Upper lobe of left lung (tissue), 6 donors: Measurements from ENCODE around the gene MAP1B. TPM values are rescaled to one million over a fixed set of nuclear protein-coding genes. Genes with fewer than 3 reads are reported as not detected.
"Not testable (repeated sequence)": the region's sequence is repeated elsewhere in the genome, so short reads cannot be mapped to it uniquely, and the experiment has no call there.

Experiments
- ATAC-seq, 2 donors: fragments of 200-7000 bp; cut with Tn5 transposase; one replicate each; pipeline ENCODE4 v1.9.1; 2022; ENCODE audit warnings: mild to moderate bottlenecking in 2 of 2, moderate library complexity in 2 of 2; ENCODE audit not compliant: low FRiP score in 2 of 2
- DNase-seq, 2 donors: peaks; one replicate each; pipeline ENCODE4 v3.0.0-alpha.2; 2019 to 2020
- H3K27ac ChIP-seq, 4 donors: fragments of 200-600 bp; sonication (generic); one replicate each; pipeline ENCODE4 v1.5.1; 2016 to 2019
- H3K27me3 ChIP-seq, 4 donors: fragments of 200-600 bp; sonication (generic); one replicate each; pipeline ENCODE4 v1.5.1; 2017 to 2019
- H3K36me3 ChIP-seq, 4 donors: fragments of 200-600 bp; sonication (generic); one replicate each; pipeline ENCODE4 v1.5.1; 2016 to 2019
- H3K4me1 ChIP-seq, 4 donors: fragments of 200-600 bp; sonication (generic); one replicate each; pipeline ENCODE4 v1.5.1; 2018 to 2019
- H3K4me3 ChIP-seq, 4 donors: fragments of 200-600 bp; sonication (generic); one replicate each; pipeline ENCODE4 v1.5.1; 2017 to 2019; ENCODE audit warnings: mild to moderate bottlenecking in 2 of 4, moderate library complexity in 1 of 4
- H3K9me3 ChIP-seq, 4 donors: fragments of 200-600 bp; sonication (generic); one replicate each; pipeline ENCODE4 v1.5.1; 2018 to 2019
- EP300 ChIP-seq, 4 donors: sonication (generic); formaldehyde crosslinking; IDR thresholded peaks; one replicate each; pipeline ENCODE4 v1.5.1; 2017; ENCODE audit warnings: antibody characterized with exemption in 4 of 4, control low read depth in 2 of 4
- POLR2A ChIP-seq, 4 donors: fragments of 450-650 bp; IDR thresholded peaks; one replicate each; pipeline ENCODE4 v1.5.1; 2016 to 2017; ENCODE audit warnings: antibody characterized with exemption in 4 of 4, mild to moderate bottlenecking in 2 of 4
- POLR2AphosphoS5 ChIP-seq, 2 donors: sonication (generic); formaldehyde crosslinking; IDR thresholded peaks; one replicate each; pipeline ENCODE4 v1.5.1; 2017; ENCODE audit warnings: antibody characterized with exemption in 2 of 2
- WGBS, 2 donors: methylation state at CpG; one replicate each; pipeline ENCODE4 v1.1.5; 2017 to 2018; 5-methylcytosine and 5-hydroxymethylcytosine counted together
- total RNA-seq, 6 donors: library from RNA; depleted of rRNA in 4 of 6; stranded (reverse); fragments of >200 nt in 4 of 6; gene quantifications; one replicate each; pipeline versions ENCODE4 v1.1.0 to v1.2.1, GENCODE V29; 2016 to 2021
- TF ChIP-seq, protein P1 (sequence below), 6 experiments: fragments of 450-650 bp in 4 of 6; fragments of 200-600 bp in 2 of 6; sonication (generic) in 2 of 6; IDR thresholded peaks; one replicate each; pipeline ENCODE4 v1.5.1; 2016 to 2019; ENCODE audit warnings: antibody characterized with exemption in 6 of 6
- donor health status: DM: no; HTN: no; CAD: no; lungs with moderate emphysema.
- donor health status: DM: no; HTN: yes; CAD: no; lungs with severe emphysema.

The MAP1B gene
- total RNA-seq, 6 donors from 2014 or later = 21.6 to 59.4 (median 38.0) TPM

DNA sequence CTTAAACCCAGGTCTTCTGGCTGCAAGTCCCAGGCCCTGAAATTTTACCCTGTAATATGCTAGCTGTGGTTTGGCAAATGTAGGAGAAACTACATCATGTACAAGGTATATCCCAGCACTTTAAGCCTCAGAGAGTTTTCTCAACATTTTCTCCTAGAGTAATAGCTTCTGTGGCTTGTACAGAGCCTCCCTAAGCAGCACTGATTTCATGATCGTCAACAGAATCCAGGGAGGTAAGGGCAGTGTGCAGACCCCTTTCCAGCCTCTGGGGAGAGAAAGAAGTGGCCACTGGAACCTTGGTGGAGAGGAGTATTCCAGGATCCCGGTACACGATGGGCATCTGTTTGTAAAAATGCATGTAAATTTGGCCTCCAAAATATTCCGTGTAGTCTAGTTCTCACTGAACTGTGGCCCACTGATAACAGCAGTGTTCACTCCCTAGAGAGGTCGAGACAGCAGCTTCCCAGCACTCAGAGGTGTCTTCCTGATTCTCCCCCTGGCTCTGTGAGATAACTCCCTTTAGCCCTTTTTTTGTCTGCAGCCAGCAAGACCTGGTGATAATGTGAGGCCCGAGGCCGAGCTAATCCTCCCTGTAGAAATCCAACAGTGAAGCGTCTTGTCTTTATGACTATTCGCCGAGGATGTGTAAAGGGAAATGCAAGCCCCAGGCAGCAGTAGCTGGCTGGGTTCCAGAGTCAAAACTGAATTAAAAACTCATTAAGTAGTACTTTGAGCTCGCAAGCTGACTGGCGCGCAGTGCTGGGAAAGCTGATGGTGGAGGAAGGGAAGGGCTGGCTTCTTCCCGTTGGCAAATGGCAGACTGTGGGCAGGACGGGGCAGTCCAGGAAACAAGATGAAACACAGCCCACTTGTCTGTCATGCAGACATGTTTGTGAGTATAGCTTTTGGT is 59.0 kb downstream of the MAP1B start:
- Histone ChIP-seq H3K4me3 (peak overlapping the region in 1 of 4 donors; percentile 11), H3K9me3 (no peaks in the 10 kb centered on the region), H3K4me1 (peaks cover 0 to 3% (median 0%) of the 10 kb centered on the region in 4 donors), H3K27me3 (no peaks in the 10 kb centered on the region), H3K36me3 (no peaks in the 10 kb centered on the region), H3K27ac (peak overlapping the region in 2 of 4 donors; percentile 2 to 40)
- TF ChIP-seq POLR2A (IDR thresholded peaks at IDR 0.05) (no peak), EP300 (IDR thresholded peaks at IDR 0.05) (no peak), POLR2AphosphoS5 (IDR thresholded peaks at IDR 0.05) (no peak)
- TF ChIP-seq, protein P1, sequence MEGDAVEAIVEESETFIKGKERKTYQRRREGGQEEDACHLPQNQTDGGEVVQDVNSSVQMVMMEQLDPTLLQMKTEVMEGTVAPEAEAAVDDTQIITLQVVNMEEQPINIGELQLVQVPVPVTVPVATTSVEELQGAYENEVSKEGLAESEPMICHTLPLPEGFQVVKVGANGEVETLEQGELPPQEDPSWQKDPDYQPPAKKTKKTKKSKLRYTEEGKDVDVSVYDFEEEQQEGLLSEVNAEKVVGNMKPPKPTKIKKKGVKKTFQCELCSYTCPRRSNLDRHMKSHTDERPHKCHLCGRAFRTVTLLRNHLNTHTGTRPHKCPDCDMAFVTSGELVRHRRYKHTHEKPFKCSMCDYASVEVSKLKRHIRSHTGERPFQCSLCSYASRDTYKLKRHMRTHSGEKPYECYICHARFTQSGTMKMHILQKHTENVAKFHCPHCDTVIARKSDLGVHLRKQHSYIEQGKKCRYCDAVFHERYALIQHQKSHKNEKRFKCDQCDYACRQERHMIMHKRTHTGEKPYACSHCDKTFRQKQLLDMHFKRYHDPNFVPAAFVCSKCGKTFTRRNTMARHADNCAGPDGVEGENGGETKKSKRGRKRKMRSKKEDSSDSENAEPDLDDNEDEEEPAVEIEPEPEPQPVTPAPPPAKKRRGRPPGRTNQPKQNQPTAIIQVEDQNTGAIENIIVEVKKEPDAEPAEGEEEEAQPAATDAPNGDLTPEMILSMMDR (IDR thresholded peaks at IDR 0.05) = no peak
- WGBS, 2 donors = 41 to 46% methylated on average over 15 of the region's 15 CpGs
- DNase-seq = no peak
- ATAC-seq = peak in 1 of 2 donors; percentile 46

DNA sequence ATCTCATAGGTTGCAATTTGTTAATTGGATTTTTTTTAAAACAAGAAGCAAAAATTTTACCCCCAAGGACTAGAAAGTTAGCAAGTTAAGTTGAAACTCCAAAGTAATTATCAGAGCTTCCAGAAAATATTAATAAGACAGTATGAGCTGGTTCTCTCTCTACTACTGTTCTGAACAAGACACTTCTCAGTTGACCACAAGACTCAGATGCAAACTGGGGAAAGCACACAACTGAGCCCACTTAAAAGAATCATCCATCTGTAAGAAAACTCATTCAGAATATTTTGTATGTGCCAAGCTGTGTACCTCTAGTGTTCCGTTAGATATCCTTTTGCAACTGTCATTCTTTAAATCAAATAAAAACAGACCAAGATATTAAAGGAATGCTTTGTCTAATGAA is 60.0 kb downstream of the MAP1B start:
- Histone ChIP-seq H3K4me3 (no peak overlapping the region), H3K4me1 (peaks cover 0 to 3% (median 0%) of the 10 kb centered on the region in 4 donors), H3K9me3 (no peaks in the 10 kb centered on the region), H3K36me3 (no peaks in the 10 kb centered on the region), H3K27ac (no peak overlapping the region), H3K27me3 (no peaks in the 10 kb centered on the region)
- TF ChIP-seq POLR2AphosphoS5 (IDR thresholded peaks at IDR 0.05) (no peak), POLR2A (IDR thresholded peaks at IDR 0.05) (no peak), EP300 (IDR thresholded peaks at IDR 0.05) (no peak)
- TF ChIP-seq, protein P1 (IDR thresholded peaks at IDR 0.05) = no peak
- ATAC-seq (no peak), DNase-seq (no peak)
- WGBS, 2 donors = 84 to 95% methylated on average over 1 of the region's 1 CpG

DNA sequence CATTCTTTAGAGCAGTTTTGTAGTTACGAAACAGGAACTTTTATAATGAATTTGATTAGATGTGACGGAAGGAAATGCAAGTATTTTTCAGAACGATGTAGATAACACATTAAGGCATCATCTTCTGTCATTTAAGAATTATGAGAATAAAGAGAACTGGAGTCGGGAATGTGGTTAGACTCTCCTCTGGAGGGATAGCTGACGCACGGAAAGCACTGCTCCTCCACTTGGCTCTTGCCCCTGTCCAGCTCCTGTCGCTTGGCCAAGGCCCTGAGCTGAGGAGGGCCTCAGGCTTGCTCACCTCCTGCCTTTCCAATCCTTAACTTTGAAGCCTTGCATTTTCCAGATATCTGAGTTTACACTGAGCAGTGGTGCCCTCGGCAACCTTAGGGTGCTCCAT is 60.5 kb downstream of the MAP1B start:
- WGBS, 2 donors = 70 to 81% methylated on average over 8 of the region's 8 CpGs
- no peak for DNase-seq
- Histone ChIP-seq H3K27ac (no peak overlapping the region), H3K36me3 (no peaks in the 10 kb centered on the region), H3K9me3 (no peaks in the 10 kb centered on the region), H3K4me1 (peaks cover 0 to 3% (median 0%) of the 10 kb centered on the region in 4 donors), H3K27me3 (no peaks in the 10 kb centered on the region), H3K4me3 (no peak overlapping the region)
- ATAC-seq = peak in 1 of 2 donors; percentile 92
- TF ChIP-seq, protein P1 (IDR thresholded peaks at IDR 0.05) = no peak
- TF ChIP-seq POLR2AphosphoS5 (IDR thresholded peaks at IDR 0.05) = no peak
- TF ChIP-seq POLR2A (IDR thresholded peaks at IDR 0.05) = no peak
- TF ChIP-seq EP300 (IDR thresholded peaks at IDR 0.05) = no peak

DNA sequence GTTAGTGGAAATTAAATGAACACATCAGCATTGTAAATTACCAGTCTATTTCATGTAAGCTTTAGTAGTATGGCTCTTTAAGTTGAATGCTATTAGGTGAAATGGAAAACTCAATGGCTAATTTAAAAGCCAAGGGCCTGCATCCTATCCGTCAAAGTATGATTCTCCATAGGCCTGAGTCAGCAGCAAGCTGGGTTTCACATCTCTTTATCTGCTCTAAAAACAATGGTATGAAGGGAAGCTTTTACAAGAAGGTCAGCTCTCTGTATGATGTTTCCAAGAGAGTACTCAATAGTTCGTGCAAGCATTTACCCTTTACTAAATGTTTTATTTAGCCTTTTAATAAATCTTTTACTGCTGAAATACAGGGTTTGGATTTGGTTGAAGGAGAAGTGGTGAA is 62.8 kb downstream of the MAP1B start:
- Histone ChIP-seq H3K4me1 (peaks cover 0 to 3% (median 0%) of the 10 kb centered on the region in 4 donors), H3K27ac (no peak overlapping the region), H3K4me3 (no peak overlapping the region), H3K9me3 (no peaks in the 10 kb centered on the region), H3K27me3 (no peaks in the 10 kb centered on the region), H3K36me3 (no peaks in the 10 kb centered on the region)
- DNase-seq = no peak
- no peak for TF ChIP-seq EP300 (IDR thresholded peaks at IDR 0.05)
- TF ChIP-seq, protein P1 (IDR thresholded peaks at IDR 0.05) = no peak
- WGBS, 2 donors = 80 to 89% methylated on average over 2 of the region's 2 CpGs
- ATAC-seq = no peak

DNA sequence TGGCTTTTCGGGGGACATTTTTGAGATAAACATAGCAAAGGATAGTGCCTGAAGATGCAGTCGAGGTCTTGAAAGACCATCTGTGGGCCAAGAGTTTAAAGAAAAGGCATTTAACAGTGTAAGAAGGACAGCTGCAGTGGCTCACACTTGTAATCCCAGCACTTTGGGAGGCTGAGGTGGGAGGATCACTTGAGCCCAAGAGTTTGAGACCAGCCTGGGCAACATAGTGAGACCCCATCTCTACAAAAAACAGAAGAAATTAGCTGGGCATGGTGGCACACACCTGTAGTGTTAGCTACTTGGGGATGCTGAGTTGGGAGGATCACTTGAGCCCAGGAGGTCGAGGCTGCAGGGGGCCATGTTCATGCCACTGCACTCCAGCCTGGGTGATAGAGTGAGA is 63.9 kb downstream of the MAP1B start:
- H3K36me3 ChIP-seq, H3K4me1 ChIP-seq, ATAC-seq, DNase-seq, H3K27ac ChIP-seq, H3K9me3 ChIP-seq, H3K4me3 ChIP-seq, H3K27me3 ChIP-seq: not testable (repeated sequence)
- 88 to 96% methylated on average over 3 of the region's 3 CpGs for WGBS, 2 donors
